ENCODE measurements around the gene GAL3ST3.

The GAL3ST3 gene

GRCh38 chr11:66007201-66007634 is 41.7 kb downstream of the GAL3ST3 start:
- peaks cover 30% of the 10 kb centered on the region for H3K4me1 ChIP-seq (ENCODE audit: insufficient read depth, low read length)
- H3K36me3 ChIP-seq (ENCODE audit: insufficient read depth, low read length) = peaks cover 28% of the 10 kb centered on the region
- ATAC-seq (ENCODE audit: insufficient read depth, low read depth) (peak; percentile 3; the same call in 1 of the 3 replicates), DNase-seq (peak; percentile 48)
- no peak overlapping the region for H2AFZ ChIP-seq (ENCODE audit: low read depth, low read length)
- peaks cover 15% of the 10 kb centered on the region for H3K79me2 ChIP-seq (ENCODE audit: insufficient read depth, low read length)
- peaks cover 25% of the 10 kb centered on the region; the same call in 1 of the 2 replicates for H4K20me1 ChIP-seq (ENCODE audit: insufficient read depth, low read length)
- no peaks in the 10 kb centered on the region for H3K27me3 ChIP-seq (ENCODE audit: insufficient read depth, low read length, poor library complexity)
- no peak overlapping the region for H3K4me2 ChIP-seq (ENCODE audit: insufficient read depth, low read length)
- H3K9ac ChIP-seq (ENCODE audit: low read depth, low read length) = peak overlapping the region; percentile 3; the same call in 1 of the 2 replicates
- TF ChIP-seq CTCF (IDR thresholded peaks at IDR 0.05; ENCODE audit: borderline replicate concordance, extremely low read depth, low read length, poor library complexity, severe bottlenecking) (no peak), EZH2 (IDR thresholded peaks at IDR 0.05; ENCODE audit: borderline replicate concordance, low read depth, low read length, severe bottlenecking) (no peak)
- H3K27ac ChIP-seq (ENCODE audit: low read length) = peak overlapping the region; percentile 22; the same call in 1 of the 2 replicates
- no peak overlapping the region for H3K4me3 ChIP-seq (ENCODE audit: low read depth in 1 of 2, low read length in 2 of 2)
- no peaks in the 10 kb centered on the region for H3K9me3 ChIP-seq (ENCODE audit: insufficient read depth, low read length, severe bottlenecking)

GRCh38 chr11:66006891-66007176 is 42.1 kb downstream of the GAL3ST3 start:
- peak overlapping the region; percentile 3; the same call in 1 of the 2 replicates for H3K9ac ChIP-seq (ENCODE audit: low read depth, low read length)
- DNase-seq (no peak), ATAC-seq (ENCODE audit: insufficient read depth, low read depth) (no peak)

DNA sequence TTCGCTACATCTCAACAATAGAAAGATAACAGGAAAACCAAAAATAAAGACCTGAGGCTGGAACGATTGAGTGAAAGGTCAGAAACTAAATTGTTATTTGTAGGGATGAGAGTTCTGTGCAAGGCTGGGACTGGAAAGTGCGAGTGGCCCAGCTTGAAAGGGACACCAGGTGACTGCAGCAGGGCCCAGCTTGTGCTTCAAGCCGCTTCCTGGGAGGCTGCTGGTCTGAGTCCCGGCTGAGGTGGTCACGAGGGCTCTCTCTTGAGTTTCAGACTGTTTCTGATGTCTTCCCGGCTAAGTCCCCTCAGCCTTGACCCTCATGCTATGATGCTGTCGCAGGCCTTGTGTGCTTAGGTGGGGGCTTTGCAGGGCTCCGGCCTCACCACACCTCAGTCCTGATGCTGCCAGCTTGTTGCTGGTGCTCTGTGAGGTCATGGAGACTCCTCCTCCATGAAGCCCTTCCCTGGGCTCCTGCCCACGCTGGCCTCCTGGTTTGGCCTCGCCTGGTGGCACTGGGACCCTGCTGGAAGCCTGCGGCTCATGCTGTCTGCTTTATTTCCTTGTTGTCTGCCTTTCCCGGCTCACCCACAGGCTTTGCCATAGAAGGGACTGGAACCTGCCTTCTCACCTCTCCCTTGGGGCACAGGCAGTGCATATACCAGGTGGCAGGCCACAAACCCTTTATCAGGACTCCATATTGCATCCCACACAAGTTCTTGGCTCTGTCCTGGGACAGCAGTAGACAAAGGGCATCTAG is 42.6 kb downstream of the GAL3ST3 start:
- no peak overlapping the region for H3K4me2 ChIP-seq (ENCODE audit: insufficient read depth, low read length)
- TF ChIP-seq CTCF (IDR thresholded peaks at IDR 0.05; ENCODE audit: borderline replicate concordance, extremely low read depth, low read length, poor library complexity, severe bottlenecking) (no peak), EZH2 (IDR thresholded peaks at IDR 0.05; ENCODE audit: borderline replicate concordance, low read depth, low read length, severe bottlenecking) (no peak)
- H3K9me3 ChIP-seq (ENCODE audit: insufficient read depth, low read length, severe bottlenecking) = no peaks in the 10 kb centered on the region
- no peak for DNase-seq
- H3K4me3 ChIP-seq (ENCODE audit: low read depth in 1 of 2, low read length in 2 of 2) = no peak overlapping the region
- H3K9ac ChIP-seq (ENCODE audit: low read depth, low read length) = no peak overlapping the region
- ATAC-seq (ENCODE audit: insufficient read depth, low read depth) = no peak
- peaks cover 22% of the 10 kb centered on the region for H3K79me2 ChIP-seq (ENCODE audit: insufficient read depth, low read length)
- peaks cover 30% of the 10 kb centered on the region for H3K4me1 ChIP-seq (ENCODE audit: insufficient read depth, low read length)
- H3K27me3 ChIP-seq (ENCODE audit: insufficient read depth, low read length, poor library complexity) = no peaks in the 10 kb centered on the region
- no peak overlapping the region for H2AFZ ChIP-seq (ENCODE audit: low read depth, low read length)
- H3K36me3 ChIP-seq (ENCODE audit: insufficient read depth, low read length) = peaks cover 28% of the 10 kb centered on the region
- H4K20me1 ChIP-seq (ENCODE audit: insufficient read depth, low read length) = peaks cover 29% of the 10 kb centered on the region; the same call in 1 of the 2 replicates
- peak overlapping the region; percentile 34; the same call in 1 of the 2 replicates for H3K27ac ChIP-seq (ENCODE audit: low read length)

More at GRCh38 chr11:66006891-66007176, 42.1 kb downstream of the GAL3ST3 start:
- H3K9me3 ChIP-seq (ENCODE audit: insufficient read depth, low read length, severe bottlenecking) = no peaks in the 10 kb centered on the region
- H3K4me3 ChIP-seq (ENCODE audit: low read depth in 1 of 2, low read length in 2 of 2) = no peak overlapping the region
- H3K27me3 ChIP-seq (ENCODE audit: insufficient read depth, low read length, poor library complexity) = no peaks in the 10 kb centered on the region
- peaks cover 17% of the 10 kb centered on the region for H3K79me2 ChIP-seq (ENCODE audit: insufficient read depth, low read length)
- peaks cover 30% of the 10 kb centered on the region for H3K4me1 ChIP-seq (ENCODE audit: insufficient read depth, low read length)
- H3K27ac ChIP-seq (ENCODE audit: low read length) = peak overlapping the region; percentile 34; the same call in 1 of the 2 replicates
- peaks cover 25% of the 10 kb centered on the region; the same call in 1 of the 2 replicates for H4K20me1 ChIP-seq (ENCODE audit: insufficient read depth, low read length)
- TF ChIP-seq EZH2 (IDR thresholded peaks at IDR 0.05; ENCODE audit: borderline replicate concordance, low read depth, low read length, severe bottlenecking) = no peak
- no peak for TF ChIP-seq CTCF (IDR thresholded peaks at IDR 0.05; ENCODE audit: borderline replicate concordance, extremely low read depth, low read length, poor library complexity, severe bottlenecking)
- H3K36me3 ChIP-seq (ENCODE audit: insufficient read depth, low read length) = peaks cover 28% of the 10 kb centered on the region
- H3K4me2 ChIP-seq (ENCODE audit: insufficient read depth, low read length) = no peak overlapping the region
- no peak overlapping the region for H2AFZ ChIP-seq (ENCODE audit: low read depth, low read length)

All from DND-41 (cell line).